LNCaP clone FGC (cell line): Measurements from ENCODE around the gene CHEK1.

Experiments used
- DNase-seq: peaks from one replicate; pipeline ENCODE4 v3.0.0-alpha.2; 2011; ENCODE audit warnings: low read depth
- H3K4me3 ChIP-seq: 2 replicates; pipeline ENCODE4 v1.5.1; 2011; ENCODE audit warnings: mild to moderate bottlenecking, low read depth, low read length, control low read depth
- TF ChIP-seq, protein P1 (sequence below): IDR thresholded peaks from 2 replicates; pipeline ENCODE4 v1.5.1; 2012; ENCODE audit warnings: mild to moderate bottlenecking; ENCODE audit not compliant: control insufficient read depth, insufficient read depth; ENCODE audit errors: extremely low read depth

The CHEK1 gene

GRCh38 chr11:125720781-125721180 is 95.8 kb downstream of the CHEK1 start:
- DNase-seq, result no peak
- TF ChIP-seq, protein P1, sequence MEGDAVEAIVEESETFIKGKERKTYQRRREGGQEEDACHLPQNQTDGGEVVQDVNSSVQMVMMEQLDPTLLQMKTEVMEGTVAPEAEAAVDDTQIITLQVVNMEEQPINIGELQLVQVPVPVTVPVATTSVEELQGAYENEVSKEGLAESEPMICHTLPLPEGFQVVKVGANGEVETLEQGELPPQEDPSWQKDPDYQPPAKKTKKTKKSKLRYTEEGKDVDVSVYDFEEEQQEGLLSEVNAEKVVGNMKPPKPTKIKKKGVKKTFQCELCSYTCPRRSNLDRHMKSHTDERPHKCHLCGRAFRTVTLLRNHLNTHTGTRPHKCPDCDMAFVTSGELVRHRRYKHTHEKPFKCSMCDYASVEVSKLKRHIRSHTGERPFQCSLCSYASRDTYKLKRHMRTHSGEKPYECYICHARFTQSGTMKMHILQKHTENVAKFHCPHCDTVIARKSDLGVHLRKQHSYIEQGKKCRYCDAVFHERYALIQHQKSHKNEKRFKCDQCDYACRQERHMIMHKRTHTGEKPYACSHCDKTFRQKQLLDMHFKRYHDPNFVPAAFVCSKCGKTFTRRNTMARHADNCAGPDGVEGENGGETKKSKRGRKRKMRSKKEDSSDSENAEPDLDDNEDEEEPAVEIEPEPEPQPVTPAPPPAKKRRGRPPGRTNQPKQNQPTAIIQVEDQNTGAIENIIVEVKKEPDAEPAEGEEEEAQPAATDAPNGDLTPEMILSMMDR, result no peak
- H3K4me3 ChIP-seq, result no peak overlapping the region

DNA sequence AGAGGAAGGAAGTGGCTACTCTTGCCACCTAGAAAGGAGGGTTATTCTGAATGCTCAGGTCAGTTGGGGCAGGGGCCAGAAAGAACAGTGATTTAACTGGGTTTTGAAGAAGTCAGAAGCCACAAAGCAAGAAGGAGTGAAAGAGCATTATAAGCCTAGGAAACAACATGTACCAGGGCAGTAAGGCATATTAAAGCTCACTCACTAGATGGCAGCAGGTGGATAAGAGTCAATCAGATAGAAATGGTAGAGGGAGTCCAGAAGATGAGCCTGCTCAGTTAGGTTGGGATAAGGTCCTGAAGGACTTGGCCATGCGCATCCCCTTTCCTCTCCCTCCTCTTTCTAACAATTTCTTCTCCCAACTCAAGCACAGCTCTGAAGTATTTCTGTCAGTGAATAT is 99.2 kb downstream of the CHEK1 start:
- DNase-seq, result no peak
- TF ChIP-seq, protein P1, result peak; percentile 45
- no peak overlapping the region for H3K4me3 ChIP-seq
